GM19328 (cell line): ENCODE measurements around the gene C11orf58.

Source experiments
- ATAC-seq: cut with Tn5 transposase; IDR thresholded peaks from one replicate; pipeline ENCODE4 v1.9.1; 2021; ENCODE audit warnings: mild to moderate bottlenecking, moderate library complexity; ENCODE audit not compliant: unreplicated experiment

The C11orf58 gene

GRCh38 chr11:16784097-16784496 is 45.6 kb downstream of the C11orf58 start:
- ATAC-seq, result no peak

- no peak for ATAC-seq
These were observed 46.2 kb downstream of the C11orf58 start for GRCh38 chr11:16784666-16785065.

GRCh38 chr11:16785520-16786128 is 47.2 kb downstream of the C11orf58 start:
- ATAC-seq, result peak; percentile 78

- no peak for ATAC-seq
These were observed 47.7 kb downstream of the C11orf58 start for GRCh38 chr11:16786131-16786530.

GRCh38 chr11:16787035-16787742 is 48.7 kb downstream of the C11orf58 start:
- no peak for ATAC-seq

- ATAC-seq, result peak; percentile 65
These were observed 50.0 kb downstream of the C11orf58 start for GRCh38 chr11:16788141-16789062.

- no peak for ATAC-seq
These were observed 50.6 kb downstream of the C11orf58 start for GRCh38 chr11:16789063-16789420.

GRCh38 chr11:16789560-16790485 is 51.4 kb downstream of the C11orf58 start:
- ATAC-seq, result no peak

GRCh38 chr11:16790486-16791190 is 52.2 kb downstream of the C11orf58 start:
- ATAC-seq, result no peak

GRCh38 chr11:16791191-16791961 is 52.9 kb downstream of the C11orf58 start:
- ATAC-seq, result no peak

GRCh38 chr11:16792426-16792825 is 54.0 kb downstream of the C11orf58 start:
- ATAC-seq, result no peak

- no peak for ATAC-seq
These were observed 54.6 kb downstream of the C11orf58 start for GRCh38 chr11:16793009-16793408.

- ATAC-seq, result no peak
These were observed 55.1 kb downstream of the C11orf58 start for GRCh38 chr11:16793511-16793910.

GRCh38 chr11:16794047-16794818 is 55.8 kb downstream of the C11orf58 start:
- no peak for ATAC-seq

- ATAC-seq, result no peak
These were observed 56.7 kb downstream of the C11orf58 start for GRCh38 chr11:16795146-16795545.

- no peak for ATAC-seq
These were observed 57.9 kb downstream of the C11orf58 start for GRCh38 chr11:16796311-16796710.

GRCh38 chr11:16797776-16798175 is 59.3 kb downstream of the C11orf58 start:
- ATAC-seq, result no peak

GRCh38 chr11:16799221-16799620 is 60.8 kb downstream of the C11orf58 start:
- no peak for ATAC-seq
